IMR-90 (cell line): ENCODE results near the gene NCAPH2.

Source experiments
- BHLHE40 ChIP-seq: fragments of 150-350 bp; IDR thresholded peaks from 2 replicates; pipeline ENCODE4 v1.6.1; 2016; ENCODE audit warnings: mild to moderate bottlenecking, low read depth, low read length
- CEBPB ChIP-seq: IDR thresholded peaks from 2 replicates; pipeline ENCODE4 v1.6.1; 2012; ENCODE audit warnings: low read depth, low read length, improper control_type of control experiment
- CHD1 ChIP-seq: IDR thresholded peaks from 2 replicates; pipeline ENCODE4 v1.6.1; 2012; ENCODE audit warnings: low read depth, low read length, improper control_type of control experiment
- FOS ChIP-seq: fragments of 150-350 bp; IDR thresholded peaks from 2 replicates; pipeline ENCODE4 v1.6.1; 2016; ENCODE audit warnings: low read depth, low read length
- MAFK ChIP-seq: IDR thresholded peaks from 2 replicates; pipeline ENCODE4 v1.6.1; 2012; ENCODE audit warnings: low read depth, low read length, improper control_type of control experiment
- MAZ ChIP-seq: IDR thresholded peaks from 2 replicates; pipeline ENCODE4 v1.6.1; 2012; ENCODE audit warnings: low read depth, mild to moderate bottlenecking, low read length, improper control_type of control experiment, moderate library complexity, borderline replicate concordance
- POLR2A ChIP-seq: IDR thresholded peaks from 2 replicates; pipeline ENCODE4 v1.6.1; 2012; ENCODE audit warnings: mild to moderate bottlenecking, low read depth, low read length
- RAD21 ChIP-seq: IDR thresholded peaks from 2 replicates; pipeline ENCODE4 v1.6.1; 2012; ENCODE audit warnings: low read length, improper control_type of control experiment
- RFX5 ChIP-seq: IDR thresholded peaks from 2 replicates; pipeline ENCODE4 v1.8.0; 2012; ENCODE audit warnings: low read depth, mild to moderate bottlenecking, low read length, moderate library complexity
- SMC3 ChIP-seq: fragments of 150-350 bp; IDR thresholded peaks from 2 replicates; pipeline ENCODE4 v1.6.1; 2016; ENCODE audit warnings: low read depth, mild to moderate bottlenecking, antibody characterized with exemption, low read length, moderate library complexity
- TF ChIP-seq, protein P1 (sequence below): conservative IDR thresholded peaks from 2 replicates; pipeline ENCODE4 v1.5.1; 2012; ENCODE audit warnings: mild to moderate bottlenecking, low read depth, low read length, improper control_type of control experiment
- TF ChIP-seq, protein P2 (sequence below): fragments of 150-350 bp; IDR thresholded peaks from 2 replicates; pipeline ENCODE4 v1.6.1; 2017; ENCODE audit warnings: mild to moderate bottlenecking, antibody characterized with exemption, low read length, low read depth
- TF ChIP-seq, protein P3 (sequence below): fragments of 150-350 bp; IDR thresholded peaks from 2 replicates; pipeline ENCODE4 v1.6.1; 2016; ENCODE audit warnings: low read depth, mild to moderate bottlenecking, low read length, moderate library complexity, borderline replicate concordance

DNA sequence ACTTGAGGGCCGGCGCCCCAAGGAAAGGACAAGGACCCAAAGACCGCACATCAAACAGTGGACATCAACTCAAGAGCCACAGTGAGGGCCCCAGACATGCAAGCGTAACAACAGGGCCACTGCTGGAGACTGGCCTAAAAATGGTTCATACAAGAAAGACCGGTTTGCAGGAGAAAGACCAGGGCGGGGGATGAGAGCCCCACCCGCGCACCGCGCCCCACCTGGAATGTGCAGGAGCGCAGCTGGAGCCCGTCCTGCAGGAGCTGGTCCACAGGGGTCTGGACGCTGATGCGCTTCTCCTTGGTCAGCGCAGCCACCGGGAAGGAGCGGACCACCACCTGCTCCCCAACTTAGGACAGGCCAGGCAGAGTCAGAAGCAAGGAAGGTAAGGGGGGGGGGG lies 47.1 kb upstream of the NCAPH2 start:
- TF ChIP-seq, protein P1, sequence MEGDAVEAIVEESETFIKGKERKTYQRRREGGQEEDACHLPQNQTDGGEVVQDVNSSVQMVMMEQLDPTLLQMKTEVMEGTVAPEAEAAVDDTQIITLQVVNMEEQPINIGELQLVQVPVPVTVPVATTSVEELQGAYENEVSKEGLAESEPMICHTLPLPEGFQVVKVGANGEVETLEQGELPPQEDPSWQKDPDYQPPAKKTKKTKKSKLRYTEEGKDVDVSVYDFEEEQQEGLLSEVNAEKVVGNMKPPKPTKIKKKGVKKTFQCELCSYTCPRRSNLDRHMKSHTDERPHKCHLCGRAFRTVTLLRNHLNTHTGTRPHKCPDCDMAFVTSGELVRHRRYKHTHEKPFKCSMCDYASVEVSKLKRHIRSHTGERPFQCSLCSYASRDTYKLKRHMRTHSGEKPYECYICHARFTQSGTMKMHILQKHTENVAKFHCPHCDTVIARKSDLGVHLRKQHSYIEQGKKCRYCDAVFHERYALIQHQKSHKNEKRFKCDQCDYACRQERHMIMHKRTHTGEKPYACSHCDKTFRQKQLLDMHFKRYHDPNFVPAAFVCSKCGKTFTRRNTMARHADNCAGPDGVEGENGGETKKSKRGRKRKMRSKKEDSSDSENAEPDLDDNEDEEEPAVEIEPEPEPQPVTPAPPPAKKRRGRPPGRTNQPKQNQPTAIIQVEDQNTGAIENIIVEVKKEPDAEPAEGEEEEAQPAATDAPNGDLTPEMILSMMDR = no peak
- TF ChIP-seq SMC3 (no peak), RAD21 (no peak), POLR2A (no peak), FOS (no peak), BHLHE40 (no peak), CHD1 (no peak), CEBPB (no peak), RFX5 (no peak), MAZ (no peak), MAFK (no peak)
- TF ChIP-seq, protein P2, sequence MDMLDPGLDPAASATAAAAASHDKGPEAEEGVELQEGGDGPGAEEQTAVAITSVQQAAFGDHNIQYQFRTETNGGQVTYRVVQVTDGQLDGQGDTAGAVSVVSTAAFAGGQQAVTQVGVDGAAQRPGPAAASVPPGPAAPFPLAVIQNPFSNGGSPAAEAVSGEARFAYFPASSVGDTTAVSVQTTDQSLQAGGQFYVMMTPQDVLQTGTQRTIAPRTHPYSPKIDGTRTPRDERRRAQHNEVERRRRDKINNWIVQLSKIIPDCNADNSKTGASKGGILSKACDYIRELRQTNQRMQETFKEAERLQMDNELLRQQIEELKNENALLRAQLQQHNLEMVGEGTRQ = no peak
- TF ChIP-seq, protein P3, sequence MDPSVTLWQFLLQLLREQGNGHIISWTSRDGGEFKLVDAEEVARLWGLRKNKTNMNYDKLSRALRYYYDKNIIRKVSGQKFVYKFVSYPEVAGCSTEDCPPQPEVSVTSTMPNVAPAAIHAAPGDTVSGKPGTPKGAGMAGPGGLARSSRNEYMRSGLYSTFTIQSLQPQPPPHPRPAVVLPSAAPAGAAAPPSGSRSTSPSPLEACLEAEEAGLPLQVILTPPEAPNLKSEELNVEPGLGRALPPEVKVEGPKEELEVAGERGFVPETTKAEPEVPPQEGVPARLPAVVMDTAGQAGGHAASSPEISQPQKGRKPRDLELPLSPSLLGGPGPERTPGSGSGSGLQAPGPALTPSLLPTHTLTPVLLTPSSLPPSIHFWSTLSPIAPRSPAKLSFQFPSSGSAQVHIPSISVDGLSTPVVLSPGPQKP = no peak
